ENCODE results near the gene NRIP2. TPM values are rescaled to one million over a fixed set of nuclear protein-coding genes. Genes with fewer than 3 reads are reported as not detected.
A peak's percentile ranks its signal among the peaks of the same experiment; 100 is the strongest.

NRIP2 gene
- total RNA-seq, 2 donors from 2014 or later = not detected

GRCh38 chr12:2812290-2813213 lies 22.3 kb downstream of the NRIP2 start, which contains the start of gene ITFG2:
TSS of gene ITFG2 (plus strand) at chr12:2812668. CDS start at chr12:2812761, 93 bp downstream.
- Mint-ChIP-seq H3K4me1 (peaks cover 26% of the 10 kb centered on the region), H3K36me3 (ENCODE audit: low read depth) (peaks cover 3% of the 10 kb centered on the region), H3K27ac (peak within 1 kb of the TSS; percentile 98), H3K27me3 (no peaks in the 10 kb centered on the region), H3K4me3 (peak within 1 kb of the TSS; percentile 99)
- ATAC-seq = peak; percentile 94
- H3K9me3 ChIP-seq (ENCODE audit: control insufficient read depth, low read length, poor library complexity, severe bottlenecking) = no peaks in the 10 kb centered on the region
- DNase-seq = peak; percentile 82 to 88 (median 88)

DNA sequence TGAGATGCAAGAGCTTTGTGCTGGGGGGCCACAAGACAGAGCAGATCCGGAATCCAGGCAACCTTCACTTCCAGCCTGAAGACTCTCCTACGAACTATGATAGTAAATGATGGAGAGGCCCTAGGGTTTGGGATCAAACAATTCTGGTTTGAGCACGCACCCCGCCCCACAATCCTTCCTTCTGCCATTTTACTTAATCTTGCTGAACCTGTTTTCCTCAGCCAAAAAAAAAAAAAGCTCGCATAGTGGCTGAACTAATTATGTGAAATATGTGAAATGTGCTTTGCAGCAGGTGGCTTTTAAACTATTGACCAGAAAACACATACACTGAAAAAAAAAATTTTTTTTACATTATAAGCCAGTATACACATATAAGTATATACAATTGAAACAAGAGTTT lies 23.0 kb downstream of the NRIP2 start:
- peaks cover 26% of the 10 kb centered on the region for H3K4me1 Mint-ChIP-seq
- ATAC-seq (no peak), DNase-seq (no peak)
- peak overlapping the region; percentile 98 for H3K27ac Mint-ChIP-seq
- no peaks in the 10 kb centered on the region for H3K9me3 ChIP-seq (ENCODE audit: control insufficient read depth, low read length, poor library complexity, severe bottlenecking)
- H3K36me3 Mint-ChIP-seq (ENCODE audit: low read depth) = peaks cover 3% of the 10 kb centered on the region
- H3K4me3 Mint-ChIP-seq = no peak overlapping the region
- no peaks in the 10 kb centered on the region for H3K27me3 Mint-ChIP-seq

GRCh38 chr12:2806700-2807099 lies 28.1 kb downstream of the NRIP2 start:
- H3K36me3 Mint-ChIP-seq (ENCODE audit: low read depth) = peaks cover 2% of the 10 kb centered on the region
- DNase-seq (no peak), ATAC-seq (no peak)
- H3K4me3 Mint-ChIP-seq = no peak overlapping the region
- H3K27me3 Mint-ChIP-seq = no peaks in the 10 kb centered on the region
- no peak overlapping the region for H3K27ac Mint-ChIP-seq
- H3K4me1 Mint-ChIP-seq = peaks cover 7% of the 10 kb centered on the region
- H3K9me3 ChIP-seq (ENCODE audit: control insufficient read depth, low read length, poor library complexity, severe bottlenecking) = no peaks in the 10 kb centered on the region

GRCh38 chr12:2805143-2805520 lies 29.7 kb downstream of the NRIP2 start:
- H3K36me3 Mint-ChIP-seq (ENCODE audit: low read depth) = peaks cover 2% of the 10 kb centered on the region
- H3K4me3 Mint-ChIP-seq = no peak overlapping the region
- peaks cover 3% of the 10 kb centered on the region for H3K4me1 Mint-ChIP-seq
- no peak for ATAC-seq
- no peak for DNase-seq
- peak overlapping the region; percentile 14 for H3K27ac Mint-ChIP-seq
- H3K9me3 ChIP-seq (ENCODE audit: control insufficient read depth, low read length, poor library complexity, severe bottlenecking) = no peaks in the 10 kb centered on the region
- no peaks in the 10 kb centered on the region for H3K27me3 Mint-ChIP-seq

- ATAC-seq = no peak
- peaks cover 2% of the 10 kb centered on the region for H3K36me3 Mint-ChIP-seq (ENCODE audit: low read depth)
Measured at GRCh38 chr12:2804393-2805142, 30.3 kb downstream of the NRIP2 start.

DNA sequence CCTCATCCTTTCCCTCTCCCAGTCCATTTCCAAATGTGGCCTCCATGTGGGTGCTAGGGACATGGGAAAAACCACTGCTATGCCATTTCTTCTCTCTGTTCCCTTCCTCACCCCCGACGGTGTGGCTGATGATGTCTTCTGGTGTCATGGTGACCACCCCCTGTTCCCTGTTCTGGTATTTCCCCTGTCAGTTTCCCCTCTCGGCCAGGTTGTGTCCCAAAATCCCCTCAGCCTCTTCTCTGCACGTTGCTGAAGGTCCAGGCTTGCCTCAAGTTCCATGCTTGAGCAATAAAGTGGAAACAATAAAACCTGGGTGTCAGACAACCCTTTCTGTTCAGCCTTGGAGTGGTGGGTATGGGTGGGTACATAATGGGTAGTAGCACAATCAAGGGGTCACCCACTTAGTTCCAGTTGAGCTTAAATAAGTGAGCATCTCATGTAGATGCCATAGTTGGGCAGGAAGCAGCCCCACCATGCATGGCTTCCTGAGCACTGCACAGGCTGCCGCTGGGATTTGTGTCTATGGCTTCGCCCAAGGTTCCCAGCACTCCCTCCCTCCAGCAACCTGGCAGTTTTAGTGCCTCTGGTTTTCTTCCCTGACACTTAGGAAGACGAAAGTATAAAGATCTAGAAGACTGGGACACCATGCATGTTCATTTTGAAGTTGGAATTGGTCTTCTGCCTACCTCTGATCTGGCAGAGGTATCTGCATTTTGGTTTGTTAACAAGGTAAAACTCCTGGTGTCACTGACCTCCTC lies 31.0 kb downstream of the NRIP2 start:
- Mint-ChIP-seq H3K4me3 (no peak overlapping the region), H3K27ac (no peak overlapping the region), H3K36me3 (ENCODE audit: low read depth) (peaks cover 2% of the 10 kb centered on the region), H3K4me1 (peaks cover 3% of the 10 kb centered on the region), H3K27me3 (no peaks in the 10 kb centered on the region)
- no peak for DNase-seq
- H3K9me3 ChIP-seq (ENCODE audit: control insufficient read depth, low read length, poor library complexity, severe bottlenecking) = no peaks in the 10 kb centered on the region
- ATAC-seq = no peak

More at GRCh38 chr12:2804393-2805142, 30.3 kb downstream of the NRIP2 start:
- no peak for DNase-seq
- H3K9me3 ChIP-seq (ENCODE audit: control insufficient read depth, low read length, poor library complexity, severe bottlenecking) = no peaks in the 10 kb centered on the region
- no peak overlapping the region for H3K4me3 Mint-ChIP-seq
- peaks cover 3% of the 10 kb centered on the region for H3K4me1 Mint-ChIP-seq
- H3K27me3 Mint-ChIP-seq = no peaks in the 10 kb centered on the region
- no peak overlapping the region for H3K27ac Mint-ChIP-seq

DNA sequence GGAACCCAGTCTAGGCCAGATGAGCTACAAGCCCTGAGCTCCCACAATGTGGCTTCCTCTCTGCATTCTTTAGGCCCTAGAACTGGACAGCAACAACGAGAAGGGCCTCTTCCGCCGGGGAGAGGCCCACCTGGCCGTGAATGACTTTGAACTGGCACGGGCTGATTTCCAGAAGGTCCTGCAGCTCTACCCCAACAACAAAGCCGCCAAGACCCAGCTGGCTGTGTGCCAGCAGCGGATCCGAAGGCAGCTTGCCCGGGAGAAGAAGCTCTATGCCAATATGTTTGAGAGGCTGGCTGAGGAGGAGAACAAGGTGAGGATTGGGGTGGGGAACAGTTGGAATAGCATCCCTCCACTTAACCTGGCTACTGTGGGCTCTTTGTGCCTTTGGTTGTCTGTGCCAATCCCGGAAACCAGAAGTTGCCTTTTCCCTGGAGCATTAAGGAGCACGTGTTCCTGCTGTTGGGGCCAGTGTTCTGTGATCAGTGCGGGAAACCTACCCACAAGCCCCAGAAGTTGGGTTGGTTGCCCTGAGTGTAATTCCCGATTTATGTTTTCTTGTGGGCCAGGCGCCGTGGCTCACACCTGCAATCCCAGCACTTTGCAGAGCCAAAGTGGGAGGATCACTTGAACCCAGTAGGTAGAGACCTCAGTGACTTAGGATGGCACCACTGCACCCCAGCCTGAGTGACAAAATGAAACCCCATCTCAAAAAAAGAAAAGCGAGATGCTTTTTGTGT lies 33.6 kb downstream of the NRIP2 start:
- no peaks in the 10 kb centered on the region for H3K9me3 ChIP-seq (ENCODE audit: control insufficient read depth, low read length, poor library complexity, severe bottlenecking)
- H3K27me3 Mint-ChIP-seq = no peaks in the 10 kb centered on the region
- ATAC-seq = no peak
- H3K4me1 Mint-ChIP-seq = peaks cover 20% of the 10 kb centered on the region
- DNase-seq = no peak
- peaks cover 2% of the 10 kb centered on the region for H3K36me3 Mint-ChIP-seq (ENCODE audit: low read depth)
- no peak overlapping the region for H3K27ac Mint-ChIP-seq
- H3K4me3 Mint-ChIP-seq = no peak overlapping the region

DNA sequence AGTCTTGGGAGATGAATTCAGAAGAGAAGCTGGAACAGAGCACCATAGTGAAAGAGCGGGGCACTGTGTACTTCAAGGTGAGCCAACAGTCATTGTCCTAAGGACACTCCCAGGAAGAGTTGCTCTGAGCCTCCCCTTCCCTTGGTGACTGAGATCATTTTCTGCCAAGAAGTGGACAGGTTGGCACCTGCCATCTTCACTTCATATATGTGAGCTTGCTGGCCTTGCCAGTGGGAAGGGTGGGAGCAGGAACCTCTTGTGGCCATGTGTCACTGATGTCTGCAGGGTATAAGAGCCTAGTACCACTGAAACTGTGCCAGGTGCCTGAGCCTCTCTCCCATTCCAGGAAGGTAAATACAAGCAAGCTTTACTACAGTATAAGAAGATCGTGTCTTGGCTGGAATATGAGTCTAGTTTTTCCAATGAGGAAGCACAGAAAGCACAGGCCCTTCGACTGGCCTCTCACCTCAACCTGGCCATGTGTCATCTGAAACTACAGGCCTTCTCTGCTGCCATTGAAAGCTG lies 34.7 kb downstream of the NRIP2 start:
- Mint-ChIP-seq H3K27ac (no peak overlapping the region), H3K4me1 (peaks cover 20% of the 10 kb centered on the region), H3K27me3 (no peaks in the 10 kb centered on the region), H3K4me3 (no peak overlapping the region), H3K36me3 (ENCODE audit: low read depth) (no peaks in the 10 kb centered on the region)
- H3K9me3 ChIP-seq (ENCODE audit: control insufficient read depth, low read length, poor library complexity, severe bottlenecking) = no peaks in the 10 kb centered on the region
- no peak for DNase-seq
- ATAC-seq = no peak

DNA sequence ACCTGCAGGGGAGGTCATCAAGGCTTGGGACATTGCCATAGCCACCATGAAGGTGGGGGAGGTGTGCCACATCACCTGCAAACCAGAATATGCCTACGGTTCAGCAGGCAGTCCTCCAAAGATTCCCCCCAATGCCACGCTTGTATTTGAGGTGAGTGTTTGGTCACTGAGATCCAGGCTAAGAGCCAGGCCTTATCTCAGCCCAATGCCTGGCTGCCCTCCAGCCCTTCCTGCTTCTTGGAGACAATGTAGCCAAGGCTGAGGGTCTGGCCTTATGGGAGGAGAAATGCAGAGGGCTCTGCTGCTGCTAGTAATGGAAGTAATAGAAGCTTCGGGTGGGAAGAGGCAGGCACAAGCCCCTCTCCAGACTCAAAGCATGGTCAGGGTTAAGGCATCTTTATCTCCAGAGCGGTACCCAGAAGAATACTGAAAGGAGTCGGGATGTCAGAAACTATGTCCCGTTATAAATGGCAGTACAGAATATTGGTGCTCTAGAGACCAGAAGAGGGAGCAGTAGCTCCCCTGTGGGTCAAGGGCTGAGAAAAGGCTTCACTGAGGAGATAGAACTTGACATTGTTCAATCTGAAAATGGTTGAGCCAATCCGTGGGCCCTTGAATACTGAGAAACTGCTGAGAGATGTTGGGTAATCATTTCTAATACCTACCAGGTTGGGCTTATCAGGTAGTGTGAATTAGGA lies 37.0 kb downstream of the NRIP2 start:
- ATAC-seq (no peak), DNase-seq (no peak)
- no peaks in the 10 kb centered on the region for H3K9me3 ChIP-seq (ENCODE audit: control insufficient read depth, low read length, poor library complexity, severe bottlenecking)
- peak overlapping the region; percentile 69 for H3K4me3 Mint-ChIP-seq
- peak overlapping the region; percentile 82 for H3K27ac Mint-ChIP-seq
- no peaks in the 10 kb centered on the region for H3K36me3 Mint-ChIP-seq (ENCODE audit: low read depth)
- peaks cover 22% of the 10 kb centered on the region for H3K4me1 Mint-ChIP-seq
- no peaks in the 10 kb centered on the region for H3K27me3 Mint-ChIP-seq

DNA sequence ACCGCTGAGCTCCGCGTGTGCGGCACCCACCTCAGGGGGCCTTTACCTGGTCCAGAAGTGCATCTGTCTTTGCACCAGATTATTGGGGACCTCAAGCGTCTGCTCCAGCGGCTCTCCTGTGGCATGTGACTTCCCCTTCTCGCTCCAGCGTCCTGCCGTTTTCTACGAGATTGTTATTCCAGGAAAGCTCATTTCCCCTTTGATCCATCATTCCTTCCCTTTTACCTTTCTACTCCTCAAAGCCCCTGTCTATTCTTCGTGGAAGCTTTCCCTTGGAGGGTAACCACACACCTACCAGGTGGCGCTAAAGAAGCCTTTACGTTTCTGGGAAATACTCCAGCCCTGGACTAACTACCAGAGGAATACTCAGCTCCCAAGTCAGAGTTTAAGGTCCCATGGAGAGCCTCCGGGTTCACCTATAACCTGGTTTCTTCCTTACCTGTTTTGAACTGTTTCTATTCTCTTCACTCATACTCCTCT lies 38.6 kb downstream of the NRIP2 start:
- no peaks in the 10 kb centered on the region for H3K27me3 Mint-ChIP-seq

GRCh38 chr12:2795291-2796186 lies 39.3 kb downstream of the NRIP2 start:
- ATAC-seq (peak; percentile 75), DNase-seq (peak; percentile 62 to 76 (median 71))
- H3K9me3 ChIP-seq (ENCODE audit: control insufficient read depth, low read length, poor library complexity, severe bottlenecking) = no peaks in the 10 kb centered on the region
- Mint-ChIP-seq H3K27ac (peak overlapping the region; percentile 82), H3K36me3 (ENCODE audit: low read depth) (no peaks in the 10 kb centered on the region), H3K27me3 (no peaks in the 10 kb centered on the region), H3K4me3 (peak overlapping the region; percentile 92), H3K4me1 (peaks cover 28% of the 10 kb centered on the region)

More for the DNA sequence above, 38.6 kb downstream of the NRIP2 start:
- no peaks in the 10 kb centered on the region for H3K9me3 ChIP-seq (ENCODE audit: control insufficient read depth, low read length, poor library complexity, severe bottlenecking)
- Mint-ChIP-seq H3K27ac (peak overlapping the region; percentile 82), H3K36me3 (ENCODE audit: low read depth) (no peaks in the 10 kb centered on the region), H3K4me1 (peaks cover 28% of the 10 kb centered on the region), H3K4me3 (peak overlapping the region; percentile 92)
- DNase-seq (no peak), ATAC-seq (no peak)
